ENCODE data around the gene RIOX2.

RIOX2 gene

GRCh38 chr3:97994328-97994945 is 22.2 kb upstream of the RIOX2 start:
- no peak for TF ChIP-seq CTCF (IDR thresholded peaks at IDR 0.05; ENCODE audit: insufficient read depth, low read length, poor library complexity, severe bottlenecking)
- DNase-seq (ENCODE audit: extremely low read depth, insufficient read length), result no peak
- H3K36me3 ChIP-seq (ENCODE audit: control insufficient read depth, insufficient read depth, low read length), result no peaks in the 10 kb centered on the region

GRCh38 chr3:97993526-97993925 is 21.3 kb upstream of the RIOX2 start:
- H3K36me3 ChIP-seq (ENCODE audit: control insufficient read depth, insufficient read depth, low read length), result no peaks in the 10 kb centered on the region
- no peak overlapping the region for H3K4me3 ChIP-seq (replicated peaks; ENCODE audit: low read depth, low read length)
- DNase-seq (ENCODE audit: extremely low read depth, insufficient read length), result no peak
- TF ChIP-seq CTCF (IDR thresholded peaks at IDR 0.05; ENCODE audit: insufficient read depth, low read length, poor library complexity, severe bottlenecking), result no peak
- H3K27me3 ChIP-seq (replicated peaks; ENCODE audit: control insufficient read depth, insufficient read depth, low read length), result no peaks in the 10 kb centered on the region

More at GRCh38 chr3:97994328-97994945, 22.2 kb upstream of the RIOX2 start:
- no peaks in the 10 kb centered on the region for H3K27me3 ChIP-seq (replicated peaks; ENCODE audit: control insufficient read depth, insufficient read depth, low read length)
- H3K4me3 ChIP-seq (replicated peaks; ENCODE audit: low read depth, low read length), result no peak overlapping the region

- DNase-seq (ENCODE audit: extremely low read depth, insufficient read length), result no peak
- Histone ChIP-seq H3K4me3 (replicated peaks; ENCODE audit: low read depth, low read length) (no peak overlapping the region), H3K36me3 (ENCODE audit: control insufficient read depth, insufficient read depth, low read length) (no peaks in the 10 kb centered on the region), H3K27me3 (replicated peaks; ENCODE audit: control insufficient read depth, insufficient read depth, low read length) (no peaks in the 10 kb centered on the region)
- TF ChIP-seq CTCF (IDR thresholded peaks at IDR 0.05; ENCODE audit: insufficient read depth, low read length, poor library complexity, severe bottlenecking), result no peak
These were observed 20.4 kb upstream of the RIOX2 start for GRCh38 chr3:97992547-97993173.

GRCh38 chr3:97991293-97991682 is 19.1 kb upstream of the RIOX2 start:
- DNase-seq (ENCODE audit: extremely low read depth, insufficient read length), result no peak
- Histone ChIP-seq H3K4me3 (replicated peaks; ENCODE audit: low read depth, low read length) (no peak overlapping the region), H3K36me3 (ENCODE audit: control insufficient read depth, insufficient read depth, low read length) (no peaks in the 10 kb centered on the region), H3K27me3 (replicated peaks; ENCODE audit: control insufficient read depth, insufficient read depth, low read length) (no peaks in the 10 kb centered on the region)
- no peak for TF ChIP-seq CTCF (IDR thresholded peaks at IDR 0.05; ENCODE audit: insufficient read depth, low read length, poor library complexity, severe bottlenecking)

GRCh38 chr3:97990624-97991292 is 18.5 kb upstream of the RIOX2 start:
- no peaks in the 10 kb centered on the region for H3K36me3 ChIP-seq (ENCODE audit: control insufficient read depth, insufficient read depth, low read length)
- no peak for DNase-seq (ENCODE audit: extremely low read depth, insufficient read length)
- no peak for TF ChIP-seq CTCF (IDR thresholded peaks at IDR 0.05; ENCODE audit: insufficient read depth, low read length, poor library complexity, severe bottlenecking)
- H3K27me3 ChIP-seq (replicated peaks; ENCODE audit: control insufficient read depth, insufficient read depth, low read length), result no peaks in the 10 kb centered on the region
- H3K4me3 ChIP-seq (replicated peaks; ENCODE audit: low read depth, low read length), result no peak overlapping the region
